Chondrocyte (in vitro differentiated cells): ENCODE results near the gene HHAT. TPM values are rescaled to one million over a fixed set of nuclear protein-coding genes. Genes with fewer than 3 reads are reported as not detected.

Experiments used
- DNase-seq: peaks from one replicate; pipeline ENCODE4 v3.0.0; 2021; ENCODE audit warnings: mixed read lengths, low spot score
- H3K27ac Mint-ChIP-seq: one replicate; pipeline ENCODE4 v1.8.0; 2021; ENCODE audit warnings: mild to moderate bottlenecking, moderate library complexity, mixed read lengths; ENCODE audit not compliant: unreplicated experiment
- H3K27me3 Mint-ChIP-seq: 2 replicates; pipeline ENCODE4 v1.8.0; 2021; ENCODE audit warnings: low read depth, mixed read lengths
- H3K36me3 Mint-ChIP-seq: 2 replicates; pipeline ENCODE4 v1.8.0; 2021; ENCODE audit warnings: low read depth, mixed read lengths
- H3K4me1 Mint-ChIP-seq: 2 replicates; pipeline ENCODE4 v1.8.0; 2021; ENCODE audit warnings: low read depth, mild to moderate bottlenecking, mixed read lengths
- H3K4me3 Mint-ChIP-seq: one replicate; pipeline ENCODE4 v1.8.0; 2021; ENCODE audit warnings: mild to moderate bottlenecking, moderate library complexity, mixed read lengths; ENCODE audit not compliant: unreplicated experiment
- H3K9me3 Mint-ChIP-seq: 2 replicates; pipeline ENCODE4 v1.8.0; 2021; ENCODE audit warnings: low read depth, mixed read lengths
- total RNA-seq: library from RNA; stranded (reverse); gene quantifications from 3 replicates; pipeline ENCODE4 v1.2.1, GENCODE V29; 2021
- TF ChIP-seq, protein P1 (sequence below): fragments of 200-600 bp; sonication (generic); IDR thresholded peaks from 2 replicates; pipeline ENCODE4 v1.5.0; 2021; ENCODE audit warnings: antibody characterized with exemption, mild to moderate bottlenecking, moderate library complexity

HHAT gene
- total RNA-seq, 1 donor from 2014 or later, result 6.4 TPM

DNA sequence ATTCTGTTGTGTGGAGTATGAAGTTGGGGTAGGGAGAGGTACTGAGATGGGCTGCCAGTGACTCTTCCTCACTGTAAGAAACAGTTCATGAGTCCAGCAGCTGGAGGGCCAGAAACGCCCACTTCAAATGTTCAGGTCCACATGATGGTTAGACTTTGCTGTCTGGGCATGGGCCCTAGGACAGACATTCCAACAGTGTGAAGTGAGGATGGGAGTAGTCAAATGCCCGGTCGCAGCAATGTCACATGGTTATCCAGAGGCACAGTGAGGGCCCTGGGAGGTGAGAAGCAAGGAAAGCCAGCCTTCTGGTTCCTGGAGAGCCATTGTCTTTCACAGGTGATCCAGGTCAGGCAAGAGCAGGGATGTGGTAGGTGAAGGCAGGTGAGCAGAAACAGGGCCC is 304.4 kb downstream of the HHAT start:
- Mint-ChIP-seq H3K9me3 (no peaks in the 10 kb centered on the region), H3K4me3 (no peak overlapping the region), H3K36me3 (no peaks in the 10 kb centered on the region), H3K27me3 (no peaks in the 10 kb centered on the region), H3K27ac (no peak overlapping the region), H3K4me1 (peaks cover 10% of the 10 kb centered on the region)
- DNase-seq, result no peak
- TF ChIP-seq, protein P1, sequence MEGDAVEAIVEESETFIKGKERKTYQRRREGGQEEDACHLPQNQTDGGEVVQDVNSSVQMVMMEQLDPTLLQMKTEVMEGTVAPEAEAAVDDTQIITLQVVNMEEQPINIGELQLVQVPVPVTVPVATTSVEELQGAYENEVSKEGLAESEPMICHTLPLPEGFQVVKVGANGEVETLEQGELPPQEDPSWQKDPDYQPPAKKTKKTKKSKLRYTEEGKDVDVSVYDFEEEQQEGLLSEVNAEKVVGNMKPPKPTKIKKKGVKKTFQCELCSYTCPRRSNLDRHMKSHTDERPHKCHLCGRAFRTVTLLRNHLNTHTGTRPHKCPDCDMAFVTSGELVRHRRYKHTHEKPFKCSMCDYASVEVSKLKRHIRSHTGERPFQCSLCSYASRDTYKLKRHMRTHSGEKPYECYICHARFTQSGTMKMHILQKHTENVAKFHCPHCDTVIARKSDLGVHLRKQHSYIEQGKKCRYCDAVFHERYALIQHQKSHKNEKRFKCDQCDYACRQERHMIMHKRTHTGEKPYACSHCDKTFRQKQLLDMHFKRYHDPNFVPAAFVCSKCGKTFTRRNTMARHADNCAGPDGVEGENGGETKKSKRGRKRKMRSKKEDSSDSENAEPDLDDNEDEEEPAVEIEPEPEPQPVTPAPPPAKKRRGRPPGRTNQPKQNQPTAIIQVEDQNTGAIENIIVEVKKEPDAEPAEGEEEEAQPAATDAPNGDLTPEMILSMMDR, result no peak

DNA sequence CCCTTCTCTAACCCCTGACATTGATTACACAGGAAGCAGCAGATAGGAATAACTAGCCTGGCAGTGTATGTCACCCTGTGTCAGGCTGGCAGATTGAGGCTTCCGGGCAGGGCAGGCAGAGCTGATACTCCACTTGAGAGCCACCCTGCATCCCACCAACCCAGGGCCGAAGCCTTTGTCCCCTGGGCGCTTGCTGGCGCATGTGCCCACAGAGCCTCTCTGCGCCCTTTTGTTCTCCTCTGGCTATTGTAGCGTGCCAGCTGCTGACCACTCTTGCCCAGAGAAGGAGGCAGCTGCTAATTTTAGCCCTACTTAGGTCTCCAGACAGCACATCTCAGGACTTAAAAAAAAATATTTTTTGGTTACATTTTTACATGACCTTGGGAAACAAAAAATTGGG is 304.9 kb downstream of the HHAT start:
- no peak overlapping the region for H3K4me3 Mint-ChIP-seq
- H3K27me3 Mint-ChIP-seq, result no peaks in the 10 kb centered on the region
- TF ChIP-seq, protein P1, result no peak
- H3K27ac Mint-ChIP-seq, result no peak overlapping the region
- H3K4me1 Mint-ChIP-seq, result peaks cover 10% of the 10 kb centered on the region
- no peaks in the 10 kb centered on the region for H3K9me3 Mint-ChIP-seq
- no peak for DNase-seq
- no peaks in the 10 kb centered on the region for H3K36me3 Mint-ChIP-seq

- TF ChIP-seq, protein P1, result no peak
- H3K9me3 Mint-ChIP-seq, result no peaks in the 10 kb centered on the region
- H3K27me3 Mint-ChIP-seq, result no peaks in the 10 kb centered on the region
- no peak overlapping the region for H3K4me3 Mint-ChIP-seq
- H3K36me3 Mint-ChIP-seq, result no peaks in the 10 kb centered on the region
- H3K27ac Mint-ChIP-seq, result no peak overlapping the region
- H3K4me1 Mint-ChIP-seq, result peaks cover 10% of the 10 kb centered on the region
- DNase-seq, result no peak
These were observed 306.4 kb downstream of the HHAT start for GRCh38 chr1:210635108-210635507.

DNA sequence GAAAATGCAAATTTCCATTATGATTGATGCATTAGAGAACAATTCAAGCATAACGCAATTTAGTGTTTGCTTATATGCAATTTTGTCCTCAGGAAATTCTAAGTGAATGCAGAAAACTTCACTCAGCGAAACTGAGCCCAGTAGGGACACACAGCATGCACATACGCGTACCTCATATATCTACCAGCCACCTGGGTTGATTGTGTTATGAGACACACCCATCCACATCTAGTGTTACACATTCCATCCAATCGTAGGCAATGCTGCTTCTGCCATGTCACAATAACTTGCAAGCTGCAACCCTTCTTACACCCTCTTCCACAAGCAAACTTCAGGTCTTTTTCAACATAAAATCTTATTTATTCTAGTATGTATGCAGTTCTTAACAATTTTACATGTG is 312.9 kb downstream of the HHAT start:
- TF ChIP-seq, protein P1, result no peak
- H3K4me3 Mint-ChIP-seq, result no peak overlapping the region
- H3K9me3 Mint-ChIP-seq, result no peaks in the 10 kb centered on the region
- no peak for DNase-seq
- no peaks in the 10 kb centered on the region for H3K36me3 Mint-ChIP-seq
- H3K4me1 Mint-ChIP-seq, result peaks cover 3% of the 10 kb centered on the region
- no peak overlapping the region for H3K27ac Mint-ChIP-seq
- H3K27me3 Mint-ChIP-seq, result no peaks in the 10 kb centered on the region

- TF ChIP-seq, protein P1, result no peak
- no peak overlapping the region for H3K27ac Mint-ChIP-seq
- DNase-seq, result no peak
- H3K4me1 Mint-ChIP-seq, result peaks cover 7% of the 10 kb centered on the region
- no peaks in the 10 kb centered on the region for H3K9me3 Mint-ChIP-seq
- H3K4me3 Mint-ChIP-seq, result no peak overlapping the region
- H3K36me3 Mint-ChIP-seq, result peaks cover 3% of the 10 kb centered on the region
- H3K27me3 Mint-ChIP-seq, result no peaks in the 10 kb centered on the region
These were observed 317.0 kb downstream of the HHAT start for GRCh38 chr1:210645582-210646257.
